Panc1 (cell line): ENCODE results near the gene RPP25L. TPM values are rescaled to one million over a fixed set of nuclear protein-coding genes. Genes with fewer than 3 reads are reported as not detected.

ENCODE experiments used
- ATAC-seq: fragments of 200-7000 bp; cut with Tn5 transposase; 2 replicates; pipeline ENCODE4 v1.9.1; 2020; ENCODE audit warnings: mild to moderate bottlenecking, moderate library complexity
- BruUV-seq: library from RNA; stranded (reverse); fragments of 400-500 nt; replicated peaks from 2 replicates; lab custom pipeline; 2021; lab: Mats Ljungman, UMichigan
- CTCF ChIA-PET: fragments of 300-600 bp; sonication (Branson Sonifier 250); formaldehyde crosslinking; loops from one replicate; lab custom pipeline; 2022; ENCODE audit warnings: antibody characterized with exemption; lab: Charles Lee
- POLR2A ChIA-PET: fragments of 300-600 bp; sonication (Branson Sonifier 250); formaldehyde crosslinking; loops from one replicate; lab custom pipeline; 2022; ENCODE audit warnings: antibody characterized with exemption; lab: Charles Lee
- DNase-seq: peaks from one replicate; pipeline ENCODE4 v3.0.0-alpha.2; 2010; ENCODE audit warnings: low read depth, low spot score
- H3K27ac ChIP-seq: 2 replicates; pipeline ENCODE4 v1.5.1; 2011; ENCODE audit warnings: mild to moderate bottlenecking, low read length, inconsistent platforms
- H3K27me3 ChIP-seq: fragments of 200-500 bp; sonication (Bioruptor generic); 2 replicates; pipeline ENCODE4 v1.6.0; 2014; ENCODE audit warnings: low read length, inconsistent platforms; ENCODE audit not compliant: control insufficient read depth, insufficient read depth
- H3K36me3 ChIP-seq: fragments of 200-500 bp; sonication (Bioruptor generic); 2 replicates; pipeline ENCODE4 v1.5.1; 2014; ENCODE audit warnings: inconsistent platforms, mild to moderate bottlenecking, low read length, moderate library complexity; ENCODE audit not compliant: control insufficient read depth, insufficient read depth
- H3K4me1 ChIP-seq: 2 replicates; pipeline ENCODE4 v1.5.1; 2011; ENCODE audit warnings: inconsistent platforms, mild to moderate bottlenecking, low read length, moderate library complexity; ENCODE audit not compliant: control insufficient read depth, insufficient read depth
- H3K4me3 ChIP-seq, 2 experiments: 2 replicates each; pipeline ENCODE4 v1.5.1; 2011 to 2012; ENCODE audit warnings: low read depth in 2 of 2, low read length in 2 of 2, mild to moderate bottlenecking in 2 of 2, inconsistent platforms in 1 of 2, moderate library complexity in 1 of 2
- H3K9me3 ChIP-seq: fragments of 200-500 bp; sonication (Bioruptor generic); 2 replicates; pipeline ENCODE4 v1.5.1; 2014; ENCODE audit warnings: low read depth, mild to moderate bottlenecking, inconsistent platforms, low read length, moderate library complexity; ENCODE audit not compliant: control insufficient read depth, insufficient read depth
- CTCF ChIP-seq: fragments of 450-650 bp; IDR thresholded peaks from 2 replicates; pipeline ENCODE4 v1.5.1; 2017; ENCODE audit warnings: mild to moderate bottlenecking
- POLR2AphosphoS5 ChIP-seq: IDR thresholded peaks from 2 replicates; pipeline ENCODE4 v1.6.1; 2012; ENCODE audit warnings: mild to moderate bottlenecking, low read depth, low read length, moderate library complexity
- SIN3A ChIP-seq: IDR thresholded peaks from 2 replicates; pipeline ENCODE4 v1.6.1; 2012; ENCODE audit warnings: low read depth, mild to moderate bottlenecking, low read length, moderate library complexity, borderline replicate concordance; ENCODE audit not compliant: insufficient read depth
- TCF7L2 ChIP-seq: IDR thresholded peaks from 2 replicates; pipeline ENCODE4 v1.6.1; 2011; ENCODE audit warnings: mild to moderate bottlenecking, low read depth, low read length, inconsistent platforms
- in situ Hi-C: cut with HindIII; loops from 2 replicates; pipeline ENCODE4 v1.10.0; 2016; ENCODE audit warnings: low sequenced_read_pairs, low pct_unique_long_range_greater_than_20kb
- intact Hi-C: fragments of 100-400 bp; cut with micrococcal nuclease; formaldehyde crosslinking; loops from one replicate; pipeline ENCODE4 v1.10.0; 2022; ENCODE audit not compliant: unreplicated experiment
- total RNA-seq: library from RNA; stranded (reverse); gene quantifications from one replicate; pipeline ENCODE4 v1.2.1, GENCODE V29; 2021; ENCODE audit not compliant: unreplicated experiment
- TF ChIP-seq, protein P1 (sequence below), 2 experiments: IDR thresholded peaks; 2 replicates each; pipeline ENCODE4 v1.6.1; 2011 to 2012; ENCODE audit warnings: low read depth in 2 of 2, control low read depth in 1 of 2, low read length in 1 of 2, mild to moderate bottlenecking in 1 of 2, moderate library complexity in 1 of 2; ENCODE audit not compliant: insufficient read depth in 1 of 2

Gene RPP25L
- total RNA-seq, 1 experiment from 2014 or later, result 30.4 TPM

DNA sequence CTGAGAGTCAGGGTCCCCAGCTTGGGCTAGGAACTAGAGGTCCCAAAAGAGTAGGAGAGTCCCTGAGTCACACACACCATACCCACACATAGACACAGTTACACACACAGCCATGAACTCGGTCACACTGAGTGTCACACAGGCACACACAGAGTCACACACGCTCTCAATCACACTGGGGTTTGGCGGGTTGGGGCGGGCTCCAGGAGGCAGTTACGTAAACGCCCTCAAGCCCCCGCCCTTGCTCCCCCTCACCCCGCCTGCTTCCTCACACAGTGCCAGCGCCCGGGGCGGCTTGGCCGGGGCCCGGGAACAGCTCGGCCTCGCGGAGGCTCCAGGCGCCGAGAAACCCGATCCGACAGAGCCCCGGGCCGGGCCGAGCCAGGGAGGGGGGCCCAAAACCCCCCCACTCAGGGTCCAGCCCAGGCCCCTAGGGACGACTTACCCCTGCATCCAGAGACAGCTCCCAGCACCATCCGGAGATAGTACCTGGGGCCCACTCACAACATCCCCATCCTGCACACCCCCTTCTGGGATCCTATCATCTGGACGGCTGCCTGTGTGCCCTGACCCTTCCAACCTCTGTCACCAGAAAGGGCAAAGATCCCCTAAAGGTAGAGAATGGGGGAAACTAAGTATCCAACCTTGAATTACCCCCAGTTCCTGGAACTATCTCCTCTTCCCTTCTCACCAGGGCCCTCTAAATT lies 18.8 kb downstream of the RPP25L start:
- CTCF ChIA-PET, result interaction anchor here (1.0 to 2.7 kb wide), 2 partner anchors 11 to 189 kb away, joined by 3 to 21 read pairs; no protein-coding TSS in a partner anchor
- Histone ChIP-seq H3K4me1 (peaks cover 10% of the 10 kb centered on the region), H3K4me3 (no peak overlapping the region), H3K9me3 (no peaks in the 10 kb centered on the region), H3K27ac (no peak overlapping the region), H3K36me3 (no peaks in the 10 kb centered on the region), H3K27me3 (peaks cover 6% of the 10 kb centered on the region)
- DNase-seq (no peak), ATAC-seq (no peak)
- TF ChIP-seq, protein P1, sequence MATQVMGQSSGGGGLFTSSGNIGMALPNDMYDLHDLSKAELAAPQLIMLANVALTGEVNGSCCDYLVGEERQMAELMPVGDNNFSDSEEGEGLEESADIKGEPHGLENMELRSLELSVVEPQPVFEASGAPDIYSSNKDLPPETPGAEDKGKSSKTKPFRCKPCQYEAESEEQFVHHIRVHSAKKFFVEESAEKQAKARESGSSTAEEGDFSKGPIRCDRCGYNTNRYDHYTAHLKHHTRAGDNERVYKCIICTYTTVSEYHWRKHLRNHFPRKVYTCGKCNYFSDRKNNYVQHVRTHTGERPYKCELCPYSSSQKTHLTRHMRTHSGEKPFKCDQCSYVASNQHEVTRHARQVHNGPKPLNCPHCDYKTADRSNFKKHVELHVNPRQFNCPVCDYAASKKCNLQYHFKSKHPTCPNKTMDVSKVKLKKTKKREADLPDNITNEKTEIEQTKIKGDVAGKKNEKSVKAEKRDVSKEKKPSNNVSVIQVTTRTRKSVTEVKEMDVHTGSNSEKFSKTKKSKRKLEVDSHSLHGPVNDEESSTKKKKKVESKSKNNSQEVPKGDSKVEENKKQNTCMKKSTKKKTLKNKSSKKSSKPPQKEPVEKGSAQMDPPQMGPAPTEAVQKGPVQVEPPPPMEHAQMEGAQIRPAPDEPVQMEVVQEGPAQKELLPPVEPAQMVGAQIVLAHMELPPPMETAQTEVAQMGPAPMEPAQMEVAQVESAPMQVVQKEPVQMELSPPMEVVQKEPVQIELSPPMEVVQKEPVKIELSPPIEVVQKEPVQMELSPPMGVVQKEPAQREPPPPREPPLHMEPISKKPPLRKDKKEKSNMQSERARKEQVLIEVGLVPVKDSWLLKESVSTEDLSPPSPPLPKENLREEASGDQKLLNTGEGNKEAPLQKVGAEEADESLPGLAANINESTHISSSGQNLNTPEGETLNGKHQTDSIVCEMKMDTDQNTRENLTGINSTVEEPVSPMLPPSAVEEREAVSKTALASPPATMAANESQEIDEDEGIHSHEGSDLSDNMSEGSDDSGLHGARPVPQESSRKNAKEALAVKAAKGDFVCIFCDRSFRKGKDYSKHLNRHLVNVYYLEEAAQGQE (IDR thresholded peaks at IDR 0.05; ENCODE audit: insufficient read depth in 1 of 2, low read depth in 2 of 2, low read length in 1 of 2), result no peak
- no peak for TF ChIP-seq CTCF
- intact Hi-C loops, result no loop called here
- in situ Hi-C loops, result no loop called here
- POLR2A ChIA-PET, result no interaction called here
- BruUV-seq, result no TSS peak

DNA sequence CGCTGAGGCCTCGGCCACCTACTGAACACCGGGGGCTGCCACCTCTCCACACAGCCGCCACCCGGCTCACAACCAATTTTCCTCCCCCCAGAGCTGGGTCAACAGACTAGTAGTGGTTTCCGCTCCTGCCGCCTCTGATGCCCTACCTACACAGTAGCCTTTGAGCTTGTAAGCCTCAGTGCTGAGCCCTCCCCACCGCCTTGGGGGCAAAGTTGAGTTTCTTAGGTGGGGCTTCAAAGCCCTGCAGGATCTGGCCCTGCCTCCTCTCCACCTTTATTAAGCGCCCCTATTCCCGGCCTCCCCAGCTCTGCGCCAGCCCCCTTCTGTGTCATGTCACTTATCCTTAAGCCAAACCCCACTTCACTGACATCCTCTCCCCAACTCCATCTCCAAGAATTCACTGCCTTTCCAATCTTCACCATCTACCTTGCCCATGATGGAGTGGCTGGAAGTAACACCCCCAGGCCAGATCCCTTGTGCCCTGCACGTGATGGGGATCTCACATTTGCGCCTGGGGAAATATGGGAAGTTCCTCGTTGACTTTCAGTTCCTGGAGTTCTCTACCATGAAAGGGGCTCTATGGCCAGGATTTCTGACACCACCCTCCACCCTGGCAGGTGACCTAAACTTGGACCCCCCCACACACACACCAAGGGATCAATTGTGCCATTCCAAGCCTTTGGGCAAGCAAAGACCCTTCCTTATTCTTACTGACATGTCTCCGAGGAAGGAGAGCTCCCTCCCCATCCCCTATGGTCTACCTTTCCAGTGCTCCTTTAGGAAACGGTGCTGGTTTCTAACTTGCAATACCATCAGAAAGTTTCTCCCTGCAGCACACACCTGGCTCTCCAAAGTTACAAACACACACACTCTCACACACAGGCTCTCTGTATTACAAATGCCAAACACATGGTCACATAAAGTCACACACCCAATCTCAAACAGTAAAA lies 19.7 kb downstream of the RPP25L start:
- no TSS peak for BruUV-seq
- no peak for TF ChIP-seq POLR2AphosphoS5
- no peak for TF ChIP-seq CTCF
- no peak for TF ChIP-seq SIN3A
- TF ChIP-seq TCF7L2, result no peak
- TF ChIP-seq, protein P1 (IDR thresholded peaks at IDR 0.05; ENCODE audit: insufficient read depth in 1 of 2, low read depth in 2 of 2, low read length in 1 of 2), result no peak
- Histone ChIP-seq H3K4me1 (peaks cover 10% of the 10 kb centered on the region), H3K4me3 (no peak overlapping the region), H3K27me3 (peaks cover 6% of the 10 kb centered on the region), H3K27ac (no peak overlapping the region), H3K9me3 (no peaks in the 10 kb centered on the region), H3K36me3 (no peaks in the 10 kb centered on the region)
- ChIA-PET POLR2A (no interaction called here), CTCF (interaction anchor here (0.7 to 2.7 kb wide), 13 partner anchors 11 to 188 kb away, joined by 3 to 24 read pairs (median 5); no protein-coding TSS in a partner anchor)
- in situ Hi-C loops (no loop called here), intact Hi-C loops (loop anchor here (1.0 kb wide), 2 partner anchors 44 to 155 kb away; no protein-coding TSS in a partner anchor)
- DNase-seq, result no peak
- ATAC-seq, result no peak
